AG09309 (cell line): ENCODE data around the gene STC2.
"Not testable (repeated sequence)": the region's sequence is repeated elsewhere in the genome, so short reads cannot be mapped to it uniquely, and the experiment has no call there.

Experiments
- DNase-seq: peaks from one replicate; pipeline ENCODE4 v3.0.0-alpha.2; 2010; ENCODE audit warnings: low read depth
- H3K4me3 ChIP-seq: 2 replicates; pipeline ENCODE4 v1.5.1; 2011; ENCODE audit warnings: mild to moderate bottlenecking, low read depth, low read length, moderate library complexity; ENCODE audit not compliant: control insufficient read depth
- CTCF ChIP-seq: IDR thresholded peaks from 2 replicates; pipeline ENCODE4 v1.5.1; 2011; ENCODE audit warnings: mild to moderate bottlenecking, low read depth, low read length, inconsistent platforms; ENCODE audit not compliant: insufficient read depth, control insufficient read depth; ENCODE audit errors: missing control alignments

STC2 gene

GRCh38 chr5:173327948-173328843 lies at the start of gene STC2:
TSS of gene STC2 (minus strand) at chr5:173328414. CDS start at chr5:173328193, 221 bp downstream.
- peak within 1 kb of the TSS; percentile 91 for H3K4me3 ChIP-seq
- DNase-seq = peak; percentile 86
- peak; percentile 1 for TF ChIP-seq CTCF

DNA sequence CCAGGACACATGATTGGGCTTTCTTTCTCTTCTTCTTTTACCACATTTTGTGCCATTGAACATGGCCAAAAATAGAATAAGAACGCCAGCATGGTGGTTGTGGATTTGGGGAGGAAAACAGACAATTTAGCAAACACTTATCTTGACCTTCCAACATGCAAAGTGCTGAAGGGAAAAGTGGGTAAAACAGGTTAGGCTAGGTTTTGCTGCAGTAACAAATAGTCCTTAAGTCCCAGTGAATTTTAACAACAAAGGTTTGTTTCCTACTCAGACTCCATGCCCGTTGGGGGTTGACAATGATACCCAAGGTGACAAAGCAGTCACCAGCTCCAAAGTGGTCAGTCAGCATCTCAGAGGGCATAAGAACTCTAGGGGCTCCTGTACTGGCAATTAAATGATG lies 43.2 kb upstream of the STC2 start:
- H3K4me3 ChIP-seq = no peak overlapping the region
- no peak for DNase-seq
- TF ChIP-seq CTCF = no peak

DNA sequence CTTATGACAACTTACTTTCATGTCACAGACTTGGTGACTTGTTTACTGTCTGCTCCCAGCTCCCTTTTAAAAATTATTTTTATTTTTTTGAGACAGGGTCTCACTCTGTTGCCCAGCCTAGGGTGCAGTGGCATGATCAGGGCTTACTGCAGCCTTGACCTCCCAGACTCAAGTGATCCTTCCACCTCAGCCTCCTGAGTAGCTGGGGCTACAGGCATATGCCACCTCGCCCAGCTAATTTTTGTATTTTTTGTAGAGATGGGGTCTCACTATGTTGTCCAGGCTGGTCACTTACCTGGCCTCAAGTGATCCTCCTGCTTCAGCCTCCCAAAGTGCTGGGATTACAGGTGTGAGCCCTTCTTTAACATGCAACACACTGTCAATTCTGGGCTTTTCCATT lies 35.2 kb upstream of the STC2 start:
- DNase-seq, H3K4me3 ChIP-seq: not testable (repeated sequence)

GRCh38 chr5:173355561-173355960 lies 27.3 kb upstream of the STC2 start:
- DNase-seq = no peak
- TF ChIP-seq CTCF = no peak
- H3K4me3 ChIP-seq = no peak overlapping the region

DNA sequence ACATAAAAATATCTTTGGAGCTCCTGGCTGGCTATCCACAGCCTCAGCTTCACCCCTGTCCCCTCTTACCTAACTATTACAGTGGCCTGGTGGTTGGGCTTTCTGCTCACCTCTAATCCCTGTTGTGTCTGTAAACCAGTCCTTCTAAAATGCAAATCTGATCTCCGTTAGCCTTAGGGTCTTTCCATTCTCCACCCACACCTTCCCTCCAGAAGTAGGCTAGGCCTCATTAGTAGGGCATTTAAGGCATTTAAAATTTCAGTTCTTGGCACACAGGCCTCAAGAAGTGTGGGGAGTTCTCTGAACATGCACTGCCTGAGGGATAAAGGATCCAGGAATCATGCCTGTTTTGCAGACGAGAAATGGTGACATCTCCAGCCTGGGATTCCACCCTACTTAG lies 26.4 kb upstream of the STC2 start:
- H3K4me3 ChIP-seq = no peak overlapping the region
- DNase-seq = no peak
- no peak for TF ChIP-seq CTCF

GRCh38 chr5:173352366-173353349 lies 24.4 kb upstream of the STC2 start:
- DNase-seq = no peak
- no peak overlapping the region for H3K4me3 ChIP-seq
- no peak for TF ChIP-seq CTCF
